Stimulated activated CD4-positive, alpha-beta T cell treated with anti-CD3 and anti-CD28 coated beads, Interleukin-4, amount 100 ng/mL, for 1 hour (primary cell): ENCODE results near the gene USP35.

Source experiments
- DNase-seq: peaks from one replicate; pipeline ENCODE4 v3.0.0-alpha.2; 2020

Gene USP35

GRCh38 chr11:78237293-78238046 is 48.8 kb downstream of the USP35 start:
- DNase-seq, result no peak

GRCh38 chr11:78239781-78240180 is 51.1 kb downstream of the USP35 start:
- DNase-seq, result no peak

- no peak for DNase-seq
Measured at GRCh38 chr11:78241475-78241874, 52.8 kb downstream of the USP35 start.

GRCh38 chr11:78244080-78244479 is 55.4 kb downstream of the USP35 start:
- no peak for DNase-seq

GRCh38 chr11:78244546-78245255 is 56.0 kb downstream of the USP35 start:
- DNase-seq, result no peak

- no peak for DNase-seq
Measured at GRCh38 chr11:78248191-78248590, 59.5 kb downstream of the USP35 start.

GRCh38 chr11:78248903-78249302 is 60.2 kb downstream of the USP35 start:
- no peak for DNase-seq

GRCh38 chr11:78250099-78250498 is 61.4 kb downstream of the USP35 start:
- DNase-seq, result no peak

GRCh38 chr11:78251083-78251775 is 62.5 kb downstream of the USP35 start:
- no peak for DNase-seq

- no peak for DNase-seq
Measured at GRCh38 chr11:78253797-78254196, 65.1 kb downstream of the USP35 start.

- no peak for DNase-seq
Measured at GRCh38 chr11:78254268-78254667, 65.5 kb downstream of the USP35 start.

GRCh38 chr11:78255919-78256318 is 67.2 kb downstream of the USP35 start:
- no peak for DNase-seq

GRCh38 chr11:78256962-78257361 is 68.2 kb downstream of the USP35 start:
- DNase-seq, result no peak

- no peak for DNase-seq
Measured at GRCh38 chr11:78257654-78258053, 68.9 kb downstream of the USP35 start.

GRCh38 chr11:78259777-78260487 is 71.2 kb downstream of the USP35 start:
- DNase-seq, result no peak

GRCh38 chr11:78261367-78261766 is 72.6 kb downstream of the USP35 start:
- no peak for DNase-seq

GRCh38 chr11:78261828-78262227 is 73.1 kb downstream of the USP35 start:
- no peak for DNase-seq

- DNase-seq, result no peak
Measured at GRCh38 chr11:78262238-78262637, 73.5 kb downstream of the USP35 start.

GRCh38 chr11:78262691-78263090 is 74.0 kb downstream of the USP35 start:
- DNase-seq, result no peak
